Mucosa of gallbladder (tissue), 1 donor: ENCODE data around the gene TMEM106C. TPM values are rescaled to one million over a fixed set of nuclear protein-coding genes. Genes with fewer than 3 reads are reported as not detected.

Experiments used
- DNase-seq: peaks from one replicate; pipeline ENCODE4 v3.0.0-alpha.2; 2020; ENCODE audit warnings: low spot score
- total RNA-seq: library from RNA; stranded (reverse); gene quantifications from one replicate; pipeline ENCODE4 v1.2.1, GENCODE V29; 2021
- donor health status: DM: no; HTN: no; CAD: no.

The TMEM106C gene, protein sequence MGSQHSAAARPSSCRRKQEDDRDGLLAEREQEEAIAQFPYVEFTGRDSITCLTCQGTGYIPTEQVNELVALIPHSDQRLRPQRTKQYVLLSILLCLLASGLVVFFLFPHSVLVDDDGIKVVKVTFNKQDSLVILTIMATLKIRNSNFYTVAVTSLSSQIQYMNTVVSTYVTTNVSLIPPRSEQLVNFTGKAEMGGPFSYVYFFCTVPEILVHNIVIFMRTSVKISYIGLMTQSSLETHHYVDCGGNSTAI
- total RNA-seq: 101 TPM

DNA sequence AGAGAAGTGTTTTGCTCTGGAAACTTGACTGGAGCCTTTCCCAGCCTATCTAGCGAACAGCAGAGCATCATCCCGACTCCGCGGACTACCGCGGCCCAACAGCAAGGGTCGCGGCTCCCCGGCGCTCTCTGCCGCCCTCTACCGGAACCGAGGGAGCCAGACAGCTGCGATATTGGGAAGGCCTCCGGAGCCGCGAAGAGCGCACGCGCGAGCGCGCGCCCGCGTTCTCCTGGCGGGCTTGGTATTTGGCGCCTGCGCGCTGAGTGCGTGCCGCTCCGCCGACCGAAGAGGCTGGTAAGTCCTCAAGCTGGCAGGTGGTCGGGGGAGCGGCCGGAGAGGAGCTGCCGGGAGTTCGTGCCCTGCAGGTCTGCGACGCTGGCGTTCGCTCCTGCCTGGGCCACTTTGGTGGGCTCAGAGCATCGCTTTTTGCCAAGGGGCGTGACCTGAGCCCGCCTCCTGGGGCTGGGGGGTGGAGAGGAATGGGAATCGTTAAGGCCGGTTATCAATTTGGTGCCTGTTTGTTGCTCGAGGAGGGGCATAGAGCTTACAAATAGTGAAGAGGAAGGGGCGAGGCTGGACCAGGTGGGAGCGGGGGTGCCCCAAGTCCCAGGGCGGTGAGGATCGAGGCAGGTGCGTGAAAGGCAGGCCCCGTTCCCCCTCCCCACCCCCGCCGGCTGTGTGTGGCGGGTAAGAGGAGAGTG, at the start of gene TMEM106C:
TMEM106C (plus strand) TSS at position 257 of the 701 bp plus-strand sequence. CDS start 641 bp downstream, outside the sequence.
- peak; percentile 93 for DNase-seq

DNA sequence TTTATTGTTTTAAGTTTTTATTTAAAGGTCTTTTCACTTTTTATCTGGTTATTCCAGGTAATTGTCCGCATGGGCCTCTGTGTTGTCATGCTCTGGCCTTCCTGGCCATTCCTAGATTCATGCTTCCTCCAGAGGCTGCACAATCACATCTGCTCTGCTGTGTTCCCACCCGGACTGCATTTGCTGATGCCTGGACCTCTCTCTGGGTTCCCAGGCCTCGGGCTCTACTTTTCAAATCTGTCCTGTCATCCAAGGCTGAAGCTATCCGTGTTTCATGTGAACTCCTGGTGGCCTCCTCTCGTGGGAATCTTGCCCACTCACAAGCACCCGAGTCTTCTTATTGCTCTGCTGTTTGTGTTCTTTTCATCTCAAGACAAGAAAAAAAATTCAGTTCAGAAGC, 42.5 kb upstream of the TMEM106C start:
- no peak for DNase-seq

DNA sequence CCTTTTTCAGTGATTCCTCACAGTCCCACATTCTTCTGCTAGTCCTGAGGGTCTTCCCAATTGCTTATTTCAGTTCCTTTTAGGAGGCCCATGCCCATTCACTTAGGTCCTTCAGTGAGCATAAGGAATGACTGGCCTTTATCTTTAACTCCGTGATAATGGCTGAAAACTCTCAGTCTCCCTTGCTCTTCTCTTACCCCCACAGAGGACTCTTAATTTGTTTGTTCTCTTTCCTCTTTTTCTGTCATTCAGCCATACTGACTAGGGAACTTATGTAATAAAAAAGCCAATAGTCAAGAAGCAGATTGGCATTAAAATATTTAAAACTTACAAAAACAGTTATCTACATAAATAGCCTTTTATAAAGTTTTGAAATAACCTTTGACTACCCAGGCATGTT, 41.5 kb upstream of the TMEM106C start:
- DNase-seq: no peak

DNA sequence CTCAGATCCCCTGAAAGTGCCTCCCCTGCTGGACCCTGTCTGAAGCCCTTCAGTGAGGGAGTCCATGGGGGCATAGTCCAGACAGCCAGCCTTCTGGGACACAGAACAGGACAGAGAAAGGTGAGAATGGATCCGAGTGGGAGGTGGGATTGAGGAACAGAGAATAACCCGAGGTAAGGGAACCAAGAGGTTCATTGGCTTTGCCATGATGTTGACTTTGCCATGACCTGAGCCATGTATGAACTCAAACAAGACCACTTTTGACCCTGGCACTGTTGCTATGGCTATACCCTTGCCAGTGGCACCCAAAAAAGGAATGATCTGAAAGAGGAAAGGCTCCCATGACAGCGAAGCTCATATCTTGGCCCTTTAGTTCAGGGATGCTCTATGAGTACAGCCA, 36.0 kb upstream of the TMEM106C start:
- no peak for DNase-seq

DNA sequence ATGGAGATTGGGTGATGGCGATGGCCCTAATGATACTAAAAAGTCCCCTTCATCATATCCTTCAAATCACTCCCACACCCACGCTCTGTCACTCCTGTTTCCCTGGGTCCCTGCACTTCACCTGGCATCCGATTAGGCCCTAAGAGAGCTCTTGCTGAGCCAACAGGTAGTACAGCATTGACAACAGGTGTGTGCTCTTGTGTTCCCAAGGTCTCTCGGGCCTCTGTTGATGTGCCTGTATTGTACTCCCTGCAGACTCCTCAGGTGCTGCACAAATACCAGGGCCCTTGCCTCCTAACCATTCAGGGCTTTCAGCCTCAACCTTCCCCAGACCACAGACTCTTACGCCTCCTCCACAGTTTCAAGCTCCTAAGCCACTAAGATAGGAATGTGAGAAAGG, 32.8 kb upstream of the TMEM106C start:
- no peak for DNase-seq

DNA sequence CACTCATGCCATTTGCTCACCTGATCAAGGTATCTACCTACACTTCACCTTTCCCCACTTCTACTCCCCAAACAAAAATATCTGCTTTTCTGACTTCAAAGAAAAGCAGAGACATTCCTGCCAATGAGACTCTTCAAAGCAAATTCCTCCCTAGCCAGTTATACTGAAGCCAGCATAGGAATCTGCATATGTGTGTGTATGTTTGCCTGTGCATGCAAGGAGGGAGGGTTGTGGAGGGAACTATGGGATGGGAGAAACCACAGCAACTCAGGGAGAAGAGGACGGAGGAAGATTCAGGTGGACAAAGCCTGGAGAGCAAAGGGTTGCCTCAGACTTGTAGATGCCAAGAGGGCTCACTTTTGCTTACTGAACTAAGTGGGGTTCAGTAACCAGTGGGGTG, 32.2 kb upstream of the TMEM106C start:
- no peak for DNase-seq

DNA sequence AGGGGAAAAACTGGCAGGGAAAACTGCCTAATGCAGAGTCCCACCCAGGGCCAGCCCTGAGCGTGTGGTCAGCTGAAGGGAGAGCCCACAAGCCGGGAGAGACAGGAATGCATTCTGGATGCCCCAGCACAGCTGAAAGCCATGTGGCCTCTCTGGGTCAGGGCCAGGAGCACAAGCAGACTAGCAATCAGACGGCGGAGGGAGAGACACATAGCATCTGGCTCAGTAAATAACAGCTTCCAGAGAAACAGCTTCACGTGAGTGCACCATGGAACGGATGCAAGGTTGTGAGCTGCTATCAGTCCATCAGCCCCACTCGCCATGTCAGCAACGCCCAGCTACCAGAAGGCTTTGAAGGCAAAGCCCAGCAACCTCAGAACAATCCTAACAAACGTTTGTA, 28.2 kb upstream of the TMEM106C start:
- peak; percentile 60 for DNase-seq

DNA sequence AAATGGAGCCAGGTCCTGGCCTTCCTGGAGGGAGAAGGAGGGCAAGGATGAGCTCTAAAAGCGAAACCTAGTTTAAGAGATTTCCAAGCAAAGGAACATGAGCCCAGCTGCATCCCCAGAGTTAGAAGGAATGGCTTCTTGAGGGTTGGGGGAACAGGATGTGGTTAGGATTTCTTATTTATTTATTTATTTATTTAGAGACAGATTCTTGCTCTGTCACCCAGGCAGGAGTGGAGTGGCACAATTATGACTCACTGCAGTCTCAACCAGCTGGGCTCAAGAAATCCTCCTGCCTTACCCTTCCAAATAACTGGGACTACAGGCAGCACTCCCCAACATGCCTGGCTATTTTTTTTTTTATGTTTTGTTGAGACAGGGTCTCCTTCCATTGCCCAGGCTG, 25.3 kb upstream of the TMEM106C start:
- DNase-seq: no peak

DNA sequence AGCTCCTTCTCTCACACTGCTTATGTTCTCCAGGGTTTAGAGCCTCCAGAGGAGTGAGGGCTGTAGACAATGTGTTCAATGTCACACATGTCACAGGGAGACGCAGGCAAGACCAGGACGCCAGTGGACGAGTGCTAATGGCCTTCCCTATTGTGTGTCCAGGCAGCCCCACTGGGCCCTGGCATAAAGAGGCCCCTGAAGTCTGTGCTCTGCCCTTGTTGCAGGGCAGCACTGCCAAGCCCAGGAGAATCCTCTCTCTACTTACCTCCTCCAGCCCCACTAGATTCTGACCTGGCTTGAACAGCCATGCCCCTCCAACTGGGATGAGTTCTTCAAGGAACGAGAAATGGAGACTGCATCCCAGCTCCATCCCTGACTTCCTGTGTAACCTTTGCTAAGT, 24.8 kb upstream of the TMEM106C start:
- DNase-seq: no peak

DNA sequence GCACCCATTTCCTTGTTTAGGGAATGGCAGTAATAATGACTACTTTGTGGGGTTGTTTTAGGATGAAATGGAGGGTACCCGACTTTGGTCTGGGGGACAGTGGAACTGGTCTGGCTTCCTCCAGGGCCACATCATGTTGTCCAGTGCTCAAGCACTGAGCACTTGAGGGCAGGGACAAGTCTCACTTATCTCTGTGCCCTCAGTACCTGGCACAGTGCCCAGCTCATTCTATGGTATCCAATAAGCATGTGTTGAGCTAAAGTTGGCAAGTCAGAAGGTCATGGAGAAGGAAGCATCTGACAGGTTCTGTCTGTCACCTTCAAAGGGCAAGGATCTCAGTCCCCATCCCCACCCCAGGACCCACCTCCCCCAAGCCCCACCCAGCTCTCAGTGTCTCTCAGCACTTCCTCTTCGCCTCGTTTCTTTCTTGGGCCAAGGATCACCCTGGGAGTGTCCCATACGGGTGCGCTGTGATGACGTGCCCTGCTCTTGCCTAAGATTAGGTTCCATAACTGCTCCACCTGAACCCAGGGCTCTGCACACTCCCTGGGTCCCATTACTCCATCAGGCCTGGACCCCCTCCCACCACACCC, 24.3 kb upstream of the TMEM106C start:
- DNase-seq: peak; percentile 71

DNA sequence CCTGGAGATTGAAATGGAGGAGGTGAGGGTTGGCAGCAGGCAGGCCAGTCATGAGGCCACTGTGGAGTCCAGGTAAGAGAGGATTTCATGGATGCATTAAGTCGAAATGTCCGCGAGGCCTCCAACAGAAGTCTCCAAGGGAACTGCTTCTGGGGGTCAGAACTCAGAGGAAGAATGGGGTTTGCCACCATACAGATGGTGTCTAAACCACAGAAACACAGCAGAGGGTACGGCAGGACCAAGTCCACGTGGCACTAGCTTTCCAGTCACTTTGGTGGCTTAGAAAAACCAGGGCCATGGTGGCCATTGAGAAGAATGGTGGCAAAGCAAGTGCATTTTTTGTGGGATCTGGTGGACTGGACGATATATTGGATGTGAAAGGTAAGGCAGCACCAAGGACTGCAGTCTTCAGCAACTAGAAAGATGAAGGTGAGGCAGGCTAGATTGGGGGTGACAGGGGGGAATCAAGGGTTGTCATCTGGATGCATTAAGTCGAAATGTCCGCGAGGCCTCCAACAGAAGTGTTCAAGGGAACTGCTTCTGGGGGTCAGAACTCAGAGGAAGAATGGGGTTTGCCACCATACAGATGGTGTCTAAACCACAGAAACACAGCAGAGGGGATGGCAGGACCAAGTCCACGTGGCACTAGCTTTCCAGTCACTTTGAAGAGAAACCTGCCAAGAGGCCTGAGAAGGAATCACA, 22.5 kb upstream of the TMEM106C start:
- DNase-seq: no peak

DNA sequence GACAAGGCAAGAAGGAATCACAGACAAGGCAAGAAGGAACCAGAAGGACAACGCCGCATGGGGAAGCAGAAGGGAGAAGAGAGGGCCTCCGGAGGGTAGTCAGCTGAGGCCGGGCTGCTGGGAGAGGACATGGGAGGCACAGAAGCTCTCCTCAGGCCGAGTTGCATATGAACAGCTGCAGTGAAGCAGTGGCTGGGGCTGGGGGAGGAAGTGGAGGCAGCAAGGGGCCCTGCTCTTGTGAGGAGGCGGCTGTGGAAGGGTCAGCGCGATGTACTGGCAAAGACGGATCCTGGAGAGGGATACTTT, 22.0 kb upstream of the TMEM106C start:
- DNase-seq: no peak

DNA sequence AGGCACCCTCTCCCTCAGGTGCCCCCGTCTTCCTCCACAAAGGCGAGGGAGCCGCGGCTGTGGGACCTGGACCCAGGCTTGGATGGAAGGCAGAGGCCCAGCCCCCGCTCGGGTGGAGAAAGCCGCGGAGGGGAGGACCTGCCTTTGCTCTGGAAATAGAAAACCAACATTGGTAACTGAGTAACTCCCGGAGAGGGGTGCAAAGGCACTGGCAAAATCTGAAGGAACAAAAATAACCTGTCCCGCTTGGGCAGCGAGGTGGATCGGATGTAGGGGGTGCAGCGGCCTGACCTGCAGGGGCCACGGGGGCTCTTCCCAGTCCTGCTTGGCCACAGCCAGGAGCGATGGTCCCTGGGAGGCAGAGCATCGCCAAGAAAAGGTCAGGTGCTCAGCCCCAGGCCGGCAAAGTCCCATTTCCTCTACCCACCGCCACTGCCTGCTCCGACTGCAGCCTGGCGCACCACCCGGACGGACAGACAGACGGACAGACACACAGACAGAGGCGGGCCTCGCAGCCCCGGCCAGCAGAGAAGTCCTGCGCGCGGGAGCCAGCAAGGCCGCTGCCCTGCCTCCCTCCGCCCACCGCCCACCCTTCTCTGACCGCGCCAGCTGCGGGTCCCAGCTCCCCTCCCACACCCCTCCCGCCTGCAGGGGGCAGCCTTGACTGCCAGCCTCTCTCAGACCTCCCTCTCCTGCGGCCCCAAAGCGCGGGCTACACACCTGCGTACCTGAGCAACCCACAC, 21.4 kb upstream of the TMEM106C start:
- DNase-seq: no peak

DNA sequence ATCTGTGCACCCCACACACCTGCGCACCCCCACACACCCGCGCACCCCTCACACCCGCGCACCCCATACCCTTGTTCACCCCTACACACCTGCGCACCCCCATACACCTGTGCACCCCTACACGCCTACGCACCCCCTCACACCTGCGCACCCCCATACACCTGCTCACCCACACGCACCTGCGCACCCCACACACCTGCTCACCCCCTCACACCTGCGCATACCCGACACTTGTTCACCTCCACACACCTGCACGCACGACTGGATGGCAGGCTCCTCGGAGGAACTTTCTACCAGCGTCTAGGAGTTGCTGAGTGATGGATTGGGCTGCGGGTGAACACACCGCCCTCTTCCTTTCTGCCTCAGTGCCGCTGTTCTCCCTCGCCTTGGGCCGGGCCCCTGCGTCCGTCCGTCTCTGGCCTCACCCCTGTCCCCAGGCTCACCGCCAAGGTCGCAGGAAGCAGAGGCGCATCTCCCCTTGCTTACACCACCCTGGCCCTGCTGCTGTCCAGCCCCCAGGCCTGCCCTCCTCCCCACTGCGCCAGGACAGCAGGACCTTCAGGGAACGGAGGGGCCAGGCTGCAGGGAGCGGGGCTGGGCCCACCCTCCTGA, 20.7 kb upstream of the TMEM106C start:
- no peak for DNase-seq

DNA sequence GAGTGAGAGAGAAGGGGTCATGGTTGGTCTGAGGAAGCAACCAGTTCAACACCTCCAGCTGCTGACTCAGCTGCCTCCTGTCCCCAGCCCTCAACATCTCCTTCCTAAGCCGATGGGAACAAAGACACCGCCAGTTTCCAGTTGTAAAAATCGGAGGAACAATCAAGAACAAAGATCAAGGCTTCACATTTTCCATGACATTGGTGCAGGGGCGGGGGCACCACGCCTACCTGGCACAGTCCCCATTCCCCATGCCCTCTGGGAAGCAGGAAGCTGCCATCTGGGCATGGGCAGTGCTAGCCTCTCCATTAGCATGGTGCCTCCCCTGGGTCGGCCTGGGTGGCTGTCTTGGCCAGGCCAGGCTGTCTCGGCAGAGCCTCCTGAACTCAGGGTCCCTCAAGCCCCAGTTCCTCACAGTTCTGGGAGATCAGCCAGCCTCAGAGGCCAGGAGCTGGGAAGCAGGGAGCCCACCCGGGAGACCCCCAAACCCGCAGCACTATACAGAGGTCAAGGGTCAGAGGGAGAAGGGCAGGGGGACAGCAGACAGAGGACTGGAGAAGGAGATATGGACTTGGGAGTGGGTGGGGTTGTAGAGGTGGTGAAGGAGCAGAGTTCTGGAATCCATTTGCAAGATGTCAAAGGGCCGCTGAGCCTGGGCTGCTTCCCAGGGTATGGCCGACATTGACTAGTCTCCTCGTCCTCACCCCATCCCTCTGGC, 19.6 kb upstream of the TMEM106C start:
- peak; percentile 50 for DNase-seq

DNA sequence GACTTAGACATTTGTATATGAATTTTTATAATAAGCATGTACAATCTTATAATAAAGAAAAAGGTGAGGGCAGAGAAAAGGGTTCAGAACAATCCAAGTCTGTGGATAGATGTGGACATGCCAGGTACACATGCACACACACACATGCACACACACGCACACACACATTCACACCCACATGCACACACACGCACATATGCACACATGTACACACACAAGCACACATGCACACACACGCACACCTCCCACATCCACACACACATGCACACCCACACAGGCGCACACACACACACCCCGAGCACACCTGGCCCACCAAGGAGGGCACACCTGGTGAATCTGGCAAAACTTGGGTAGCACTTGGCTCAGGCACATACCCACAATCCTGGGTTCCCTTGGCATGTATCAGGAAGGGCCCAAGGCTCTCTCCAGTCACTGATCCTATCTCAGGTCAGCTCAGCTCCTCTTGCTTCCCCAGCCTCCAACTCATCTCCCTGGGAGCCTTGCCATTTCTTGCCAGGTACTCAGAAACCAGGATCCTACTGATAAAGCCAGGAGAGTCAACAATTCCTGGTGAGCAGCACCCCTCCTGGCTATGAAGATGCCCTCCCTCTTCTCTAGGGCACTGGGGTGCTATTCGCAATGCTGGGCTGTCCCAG, 18.6 kb upstream of the TMEM106C start:
- no peak for DNase-seq

DNA sequence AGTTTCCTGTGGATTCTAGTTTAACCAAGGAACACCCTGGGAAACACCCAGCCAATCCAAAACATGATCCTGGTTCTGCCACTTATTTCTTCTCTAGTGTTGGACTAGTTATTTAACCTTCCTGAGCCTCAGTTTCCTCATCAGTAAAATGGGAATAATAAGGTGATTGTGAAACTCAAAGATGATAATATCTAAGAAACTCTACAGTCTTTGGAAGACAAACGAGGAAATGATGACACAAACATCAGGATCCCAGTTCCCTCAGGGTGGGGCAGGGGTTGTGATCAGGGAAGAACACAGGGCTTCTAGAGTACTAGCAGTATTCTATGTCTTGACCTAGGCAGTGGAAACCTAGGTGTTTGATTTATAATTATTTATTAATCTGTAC, 18.1 kb upstream of the TMEM106C start:
- no peak for DNase-seq

DNA sequence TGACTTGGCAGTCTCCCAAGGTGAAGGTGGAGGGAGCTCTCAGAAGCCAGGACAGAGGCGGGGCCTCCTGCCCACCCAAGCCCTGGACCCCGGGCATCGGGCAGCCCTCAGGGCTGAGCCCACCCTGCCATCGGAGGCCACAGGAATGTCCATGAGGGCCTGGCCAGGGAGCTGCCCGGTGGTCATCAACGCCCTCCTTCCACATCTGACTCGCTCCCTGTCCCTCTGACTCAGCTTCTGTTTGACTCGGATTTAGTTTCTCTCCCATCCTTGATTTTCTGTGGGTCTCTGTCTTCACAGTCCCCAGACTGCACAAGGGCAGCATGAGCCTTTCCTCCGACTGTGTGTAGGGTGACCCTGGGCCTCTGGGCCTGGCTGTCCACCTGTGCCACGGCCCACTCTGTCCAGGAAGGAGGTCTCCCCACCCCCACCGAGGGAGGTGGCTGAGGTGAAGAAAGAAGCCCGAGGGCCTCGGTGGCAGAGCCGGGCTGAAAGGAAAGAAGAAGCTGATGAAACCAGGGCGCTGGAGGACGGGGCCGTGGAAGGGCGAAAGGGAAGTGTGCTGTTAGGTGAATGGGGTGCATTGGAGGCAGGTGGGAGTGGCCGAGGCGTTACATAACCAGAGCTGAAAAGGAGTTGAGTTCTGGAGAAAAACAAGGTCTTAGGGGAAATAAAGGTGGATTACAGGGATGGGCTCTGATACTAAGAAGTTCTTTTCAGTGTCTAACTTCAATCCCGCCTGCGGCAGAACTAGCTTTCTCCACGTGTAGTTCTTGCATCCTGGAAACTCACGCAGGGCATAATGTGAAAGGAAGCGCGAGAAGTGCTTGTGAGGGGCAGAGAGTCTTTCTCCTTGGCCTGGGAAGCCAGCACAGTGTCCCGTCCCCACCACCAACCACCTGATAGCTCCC, 16.7 kb upstream of the TMEM106C start:
- DNase-seq: no peak

DNA sequence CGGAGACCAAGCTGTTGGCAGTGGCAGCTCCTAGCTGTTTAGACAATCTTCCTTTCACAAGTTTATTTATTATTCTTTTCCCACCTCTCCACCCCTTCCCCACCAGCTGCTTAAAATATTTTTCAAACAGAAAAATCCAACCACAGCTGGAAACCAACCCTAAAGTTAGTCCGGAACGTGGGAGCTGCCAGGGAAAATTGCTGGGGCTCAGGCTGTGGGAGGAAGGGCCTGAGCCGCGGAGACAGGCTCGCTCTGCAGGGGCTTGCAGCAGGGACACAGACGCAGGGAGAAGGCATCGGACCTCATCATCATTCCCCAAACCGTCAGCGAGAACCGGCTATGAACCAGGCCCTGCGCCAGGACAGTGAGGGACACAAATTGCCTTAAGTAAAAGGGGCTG, 16.1 kb upstream of the TMEM106C start:
- no peak for DNase-seq
